HepG2 (cell line): ENCODE measurements around the gene CNNM4. TPM values are rescaled to one million over a fixed set of nuclear protein-coding genes. Genes with fewer than 3 reads are reported as not detected.

Source experiments
- BHLHE40 ChIP-seq: IDR thresholded peaks from 2 replicates; pipeline ENCODE4 v1.6.1; 2011; ENCODE audit warnings: low read length, improper control_type of control experiment
- ELF3 ChIP-seq: IDR thresholded peaks from 2 replicates; pipeline ENCODE4 v1.6.1; 2016; ENCODE audit warnings: missing genetic modification reagents, missing compliant biosample characterization
- FOXA1 ChIP-seq, 2 experiments: fragments of 450-650 bp in 1 of 2; sonication (generic) in 1 of 2; formaldehyde crosslinking in 1 of 2; IDR thresholded peaks; 2 replicates each; pipeline versions ENCODE4 v1.4.0 to v1.6.1; 2016 to 2020; ENCODE audit warnings: missing genetic modification reagents in 1 of 2
- FOXC1 ChIP-seq: sonication (generic); formaldehyde crosslinking; IDR thresholded peaks from 2 replicates; pipeline ENCODE4 v1.8.0; 2022; ENCODE audit warnings: mild to moderate bottlenecking, missing genetic modification reagents, borderline replicate concordance
- FOXM1 ChIP-seq: sonication (generic); formaldehyde crosslinking; IDR thresholded peaks from 2 replicates; pipeline ENCODE4 v1.5.0; 2020; ENCODE audit warnings: missing genetic modification reagents
- HNF4A ChIP-seq: sonication (generic); formaldehyde crosslinking; IDR thresholded peaks from 2 replicates; pipeline ENCODE4 v1.4.0; 2020; ENCODE audit warnings: missing genetic modification reagents
- NBN ChIP-seq: fragments of 450-650 bp; conservative IDR thresholded peaks from 2 replicates; pipeline ENCODE4 v1.6.1; 2017
- SMYD3 ChIP-seq: sonication (generic); formaldehyde crosslinking; IDR thresholded peaks from 2 replicates; pipeline ENCODE4 v1.8.1; 2023; ENCODE audit warnings: mild to moderate bottlenecking, missing genetic modification reagents
- SNAI1 ChIP-seq: sonication (generic); formaldehyde crosslinking; IDR thresholded peaks from 2 replicates; pipeline ENCODE4 v1.5.0; 2020; ENCODE audit warnings: mild to moderate bottlenecking, missing genetic modification reagents, borderline replicate concordance
- ZBTB8A ChIP-seq: sonication (generic); formaldehyde crosslinking; IDR thresholded peaks from 2 replicates; pipeline ENCODE4 v1.4.0; 2020; ENCODE audit warnings: mild to moderate bottlenecking, low read depth, missing genetic modification reagents, borderline replicate concordance
- ZC3H13 ChIP-seq: sonication (generic); formaldehyde crosslinking; IDR thresholded peaks from 2 replicates; pipeline ENCODE4 v1.8.1; 2023; ENCODE audit warnings: mild to moderate bottlenecking, missing genetic modification reagents, moderate library complexity
- ZNF136 ChIP-seq: sonication (generic); formaldehyde crosslinking; IDR thresholded peaks from 2 replicates; pipeline ENCODE4 v1.8.1; 2022; ENCODE audit warnings: low read depth, mild to moderate bottlenecking, moderate library complexity, missing genetic modification reagents
- ZNF20 ChIP-seq: sonication (generic); formaldehyde crosslinking; IDR thresholded peaks from 2 replicates; pipeline ENCODE4 v1.4.0; 2020; ENCODE audit warnings: mild to moderate bottlenecking, moderate library complexity, missing genetic modification reagents
- ZNF552 ChIP-seq: sonication (generic); formaldehyde crosslinking; IDR thresholded peaks from 2 replicates; pipeline ENCODE4 v1.9.0; 2022; ENCODE audit warnings: missing genetic modification reagents, mild to moderate bottlenecking, borderline replicate concordance
- ZNF660 ChIP-seq: sonication (generic); formaldehyde crosslinking; IDR thresholded peaks from 2 replicates; pipeline ENCODE4 v1.5.1; 2020; ENCODE audit warnings: mild to moderate bottlenecking, low read depth, missing genetic modification reagents, borderline replicate concordance
- ZNF781 ChIP-seq: sonication (generic); formaldehyde crosslinking; IDR thresholded peaks from 2 replicates; pipeline ENCODE4 v1.5.1; 2020; ENCODE audit warnings: borderline replicate concordance, mild to moderate bottlenecking, missing genetic modification reagents; ENCODE audit errors: not compliant biosample characterization
- ZNF83 ChIP-seq: sonication (generic); formaldehyde crosslinking; IDR thresholded peaks from 2 replicates; pipeline ENCODE4 v1.4.0; 2020; ENCODE audit warnings: missing genetic modification reagents, mild to moderate bottlenecking, borderline replicate concordance
- ZNF839 ChIP-seq: sonication (generic); formaldehyde crosslinking; IDR thresholded peaks from 2 replicates; pipeline ENCODE4 v1.4.0; 2020; ENCODE audit warnings: missing genetic modification reagents, mild to moderate bottlenecking, borderline replicate concordance
- polyA plus RNA-seq, 8 experiments: library from polyadenylated mRNA; depleted of rRNA in 3 of 8; stranded (reverse) in 7 of 8; unstranded in 1 of 8; fragments of >200 nt; fragmentation: Illumina TruSeq in 4 of 8; extraction: Trizol in 4 of 8; gene quantifications; 2 replicates each; pipeline versions ENCODE4 v1.2.1 to v1.2.3, GENCODE V29; 2011 to 2016; ENCODE audit warnings: low read depth in 4 of 8, missing spikeins in 1 of 8, mixed read lengths in 1 of 8; ENCODE audit not compliant: insufficient read depth in 1 of 8
- total RNA-seq, 5 experiments: library from RNA; depleted of rRNA; stranded (reverse); fragments of >200 nt; fragmentation: Illumina TruSeq; extraction: Trizol; gene quantifications; 2 replicates each; pipeline ENCODE4 v1.2.3, GENCODE V29; 2016; ENCODE audit warnings: low read depth in 1 of 5
- TF ChIP-seq, protein P1 (sequence below): sonication (generic); formaldehyde crosslinking; IDR thresholded peaks from 2 replicates; pipeline ENCODE4 v1.4.0; 2020; ENCODE audit warnings: missing genetic modification reagents, mild to moderate bottlenecking, borderline replicate concordance
- TF ChIP-seq, protein P2 (sequence below): sonication (generic); formaldehyde crosslinking; IDR thresholded peaks from 2 replicates; pipeline ENCODE4 v1.5.0; 2020; ENCODE audit warnings: mild to moderate bottlenecking, missing genetic modification reagents
- TF ChIP-seq, protein P3 (sequence below): IDR thresholded peaks from 2 replicates; pipeline ENCODE4 v1.6.1; 2016; ENCODE audit warnings: low read depth, control low read depth
- TF ChIP-seq, protein P4 (sequence below): sonication (generic); formaldehyde crosslinking; IDR thresholded peaks from 2 replicates; pipeline ENCODE4 v1.4.0; 2020; ENCODE audit warnings: mild to moderate bottlenecking, missing genetic modification reagents

The CNNM4 gene
- total and polyA plus RNA-seq, 2 of the 13 experiments (the other 11 are each of a cell fraction or from before 2014, with no cell fraction given), result 5.9 to 8.4 TPM

DNA sequence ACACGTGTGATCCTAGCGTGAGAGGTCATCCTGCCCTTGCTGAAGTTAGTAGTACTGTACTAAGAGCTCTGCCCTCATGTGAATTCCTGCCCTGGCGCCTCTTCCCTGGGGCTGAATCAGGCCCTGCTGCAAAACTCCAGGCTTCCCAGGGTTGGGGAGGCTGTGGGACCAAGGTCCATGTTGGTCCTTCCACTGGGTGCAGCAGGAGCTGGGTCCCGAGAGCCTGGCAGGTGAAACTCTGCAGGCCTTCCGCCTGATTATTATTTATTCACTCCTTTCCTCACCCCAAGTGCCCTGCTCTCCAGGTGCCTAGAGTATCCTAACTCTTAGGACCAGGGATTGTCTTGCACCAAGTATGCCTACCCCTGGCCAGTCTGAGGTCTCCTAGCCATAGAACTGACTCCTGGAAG, 50.1 kb downstream of the CNNM4 start (continued):
- TF ChIP-seq FOXC1 (CRISPR knock-in tag) (no peak), ELF3 (CRISPR knock-in tag) (peak; percentile 52; the same call in 1 of the 2 replicates), FOXA1 (IDR thresholded peaks at IDR 0.05) (no peak), FOXA1 (CRISPR knock-in tag; IDR thresholded peaks at IDR 0.05) (0 out of 2 replicates have a peak, but pooled peaks have one; percentile 23), ZNF136 (no peak), BHLHE40 (no peak), ZNF839 (CRISPR knock-in tag) (no peak), ZBTB8A (no peak), HNF4A (peak; percentile 94), SNAI1 (no peak), NBN (no peak), ZNF781 (CRISPR knock-in tag) (peak; percentile 55), ZNF552 (CRISPR knock-in tag) (no peak), SMYD3 (CRISPR knock-in tag) (no peak), FOXM1 (CRISPR knock-in tag) (no peak), ZNF20 (CRISPR knock-in tag) (no peak), ZNF83 (CRISPR knock-in tag) (no peak), ZC3H13 (no peak), ZNF660 (CRISPR knock-in tag) (no peak)
- TF ChIP-seq, protein P1, sequence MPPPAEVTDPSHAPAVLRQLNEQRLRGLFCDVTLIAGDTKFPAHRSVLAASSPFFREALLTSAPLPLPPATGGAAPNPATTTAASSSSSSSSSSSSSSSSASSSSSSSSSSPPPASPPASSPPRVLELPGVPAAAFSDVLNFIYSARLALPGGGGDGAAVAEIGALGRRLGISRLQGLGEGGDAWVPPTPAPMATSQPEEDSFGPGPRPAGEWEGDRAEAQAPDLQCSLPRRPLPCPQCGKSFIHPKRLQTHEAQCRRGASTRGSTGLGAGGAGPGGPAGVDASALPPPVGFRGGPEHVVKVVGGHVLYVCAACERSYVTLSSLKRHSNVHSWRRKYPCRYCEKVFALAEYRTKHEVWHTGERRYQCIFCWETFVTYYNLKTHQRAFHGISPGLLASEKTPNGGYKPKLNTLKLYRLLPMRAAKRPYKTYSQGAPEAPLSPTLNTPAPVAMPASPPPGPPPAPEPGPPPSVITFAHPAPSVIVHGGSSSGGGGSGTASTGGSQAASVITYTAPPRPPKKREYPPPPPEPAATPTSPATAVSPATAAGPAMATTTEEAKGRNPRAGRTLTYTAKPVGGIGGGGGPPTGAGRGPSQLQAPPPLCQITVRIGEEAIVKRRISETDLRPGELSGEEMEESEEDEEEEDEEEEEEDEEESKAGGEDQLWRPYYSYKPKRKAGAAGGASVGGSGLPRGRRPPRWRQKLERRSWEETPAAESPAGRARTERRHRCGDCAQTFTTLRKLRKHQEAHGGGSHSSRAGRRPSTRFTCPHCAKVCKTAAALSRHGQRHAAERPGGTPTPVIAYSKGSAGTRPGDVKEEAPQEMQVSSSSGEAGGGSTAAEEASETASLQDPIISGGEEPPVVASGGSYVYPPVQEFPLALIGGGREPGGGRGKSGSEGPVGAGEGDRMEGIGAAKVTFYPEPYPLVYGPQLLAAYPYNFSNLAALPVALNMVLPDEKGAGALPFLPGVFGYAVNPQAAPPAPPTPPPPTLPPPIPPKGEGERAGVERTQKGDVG (CRISPR knock-in tag), result 0 out of 2 replicates have a peak, but pooled peaks have one; percentile 38
- TF ChIP-seq, protein P2, sequence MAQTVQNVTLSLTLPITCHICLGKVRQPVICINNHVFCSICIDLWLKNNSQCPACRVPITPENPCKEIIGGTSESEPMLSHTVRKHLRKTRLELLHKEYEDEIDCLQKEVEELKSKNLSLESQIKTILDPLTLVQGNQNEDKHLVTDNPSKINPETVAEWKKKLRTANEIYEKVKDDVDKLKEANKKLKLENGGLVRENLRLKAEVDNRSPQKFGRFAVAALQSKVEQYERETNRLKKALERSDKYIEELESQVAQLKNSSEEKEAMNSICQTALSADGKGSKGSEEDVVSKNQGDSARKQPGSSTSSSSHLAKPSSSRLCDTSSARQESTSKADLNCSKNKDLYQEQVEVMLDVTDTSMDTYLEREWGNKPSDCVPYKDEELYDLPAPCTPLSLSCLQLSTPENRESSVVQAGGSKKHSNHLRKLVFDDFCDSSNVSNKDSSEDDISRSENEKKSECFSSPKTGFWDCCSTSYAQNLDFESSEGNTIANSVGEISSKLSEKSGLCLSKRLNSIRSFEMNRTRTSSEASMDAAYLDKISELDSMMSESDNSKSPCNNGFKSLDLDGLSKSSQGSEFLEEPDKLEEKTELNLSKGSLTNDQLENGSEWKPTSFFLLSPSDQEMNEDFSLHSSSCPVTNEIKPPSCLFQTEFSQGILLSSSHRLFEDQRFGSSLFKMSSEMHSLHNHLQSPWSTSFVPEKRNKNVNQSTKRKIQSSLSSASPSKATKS (CRISPR knock-in tag), result no peak
- TF ChIP-seq, protein P3, sequence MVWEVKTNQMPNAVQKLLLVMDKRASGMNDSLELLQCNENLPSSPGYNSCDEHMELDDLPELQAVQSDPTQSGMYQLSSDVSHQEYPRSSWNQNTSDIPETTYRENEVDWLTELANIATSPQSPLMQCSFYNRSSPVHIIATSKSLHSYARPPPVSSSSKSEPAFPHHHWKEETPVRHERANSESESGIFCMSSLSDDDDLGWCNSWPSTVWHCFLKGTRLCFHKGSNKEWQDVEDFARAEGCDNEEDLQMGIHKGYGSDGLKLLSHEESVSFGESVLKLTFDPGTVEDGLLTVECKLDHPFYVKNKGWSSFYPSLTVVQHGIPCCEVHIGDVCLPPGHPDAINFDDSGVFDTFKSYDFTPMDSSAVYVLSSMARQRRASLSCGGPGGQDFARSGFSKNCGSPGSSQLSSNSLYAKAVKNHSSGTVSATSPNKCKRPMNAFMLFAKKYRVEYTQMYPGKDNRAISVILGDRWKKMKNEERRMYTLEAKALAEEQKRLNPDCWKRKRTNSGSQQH (CRISPR knock-in tag), result no peak
- TF ChIP-seq, protein P4, sequence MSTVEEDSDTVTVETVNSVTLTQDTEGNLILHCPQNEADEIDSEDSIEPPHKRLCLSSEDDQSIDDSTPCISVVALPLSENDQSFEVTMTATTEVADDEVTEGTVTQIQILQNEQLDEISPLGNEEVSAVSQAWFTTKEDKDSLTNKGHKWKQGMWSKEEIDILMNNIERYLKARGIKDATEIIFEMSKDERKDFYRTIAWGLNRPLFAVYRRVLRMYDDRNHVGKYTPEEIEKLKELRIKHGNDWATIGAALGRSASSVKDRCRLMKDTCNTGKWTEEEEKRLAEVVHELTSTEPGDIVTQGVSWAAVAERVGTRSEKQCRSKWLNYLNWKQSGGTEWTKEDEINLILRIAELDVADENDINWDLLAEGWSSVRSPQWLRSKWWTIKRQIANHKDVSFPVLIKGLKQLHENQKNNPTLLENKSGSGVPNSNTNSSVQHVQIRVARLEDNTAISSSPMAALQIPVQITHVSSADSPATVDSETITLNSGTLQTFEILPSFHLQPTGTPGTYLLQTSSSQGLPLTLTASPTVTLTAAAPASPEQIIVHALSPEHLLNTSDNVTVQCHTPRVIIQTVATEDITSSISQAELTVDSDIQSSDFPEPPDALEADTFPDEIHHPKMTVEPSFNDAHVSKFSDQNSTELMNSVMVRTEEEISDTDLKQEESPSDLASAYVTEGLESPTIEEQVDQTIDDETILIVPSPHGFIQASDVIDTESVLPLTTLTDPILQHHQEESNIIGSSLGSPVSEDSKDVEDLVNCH, result no peak
